ENCODE data around the gene AKR1A1.

Gene AKR1A1

DNA sequence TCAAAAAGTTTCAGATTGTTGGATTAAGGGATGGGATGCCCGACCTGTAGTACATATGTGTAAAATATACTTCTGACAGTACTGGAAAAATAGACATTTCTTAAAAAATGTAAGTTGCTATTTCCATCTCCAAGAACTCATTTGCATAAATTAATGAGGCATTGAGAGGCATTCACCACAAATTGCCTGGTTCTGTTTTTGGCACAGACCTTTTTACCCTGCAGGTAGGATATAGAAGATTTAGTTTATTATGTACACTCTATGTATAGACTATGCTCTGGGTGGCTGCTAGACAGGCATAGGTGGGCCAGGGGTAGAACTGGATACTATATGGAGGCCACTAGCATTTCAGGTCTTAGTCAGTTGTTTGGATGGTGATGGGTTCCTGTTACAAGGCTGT is 65.3 kb downstream of the AKR1A1 start:
- DNase-seq (ENCODE audit: low read depth, low spot score): no peak

DNA sequence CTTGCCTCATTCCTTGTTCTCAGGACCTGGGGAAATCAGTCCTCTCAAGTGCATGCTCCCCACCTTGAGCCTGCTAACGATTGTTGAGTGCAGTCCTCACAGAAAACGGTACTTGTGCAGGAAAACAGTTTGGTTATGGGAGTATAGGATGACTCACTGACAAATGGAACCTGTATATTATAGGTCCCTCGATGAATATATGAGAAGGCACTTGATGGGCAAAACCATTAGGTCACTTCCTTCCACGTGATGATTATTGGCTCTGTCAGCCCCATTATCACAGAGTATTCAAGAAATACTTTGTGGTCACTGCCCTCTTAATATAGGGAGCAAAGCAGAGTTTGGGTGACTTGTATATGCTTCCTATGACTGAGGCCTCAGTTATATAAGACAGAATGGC is 67.0 kb downstream of the AKR1A1 start:
- DNase-seq (ENCODE audit: low read depth, low spot score): no peak

DNA sequence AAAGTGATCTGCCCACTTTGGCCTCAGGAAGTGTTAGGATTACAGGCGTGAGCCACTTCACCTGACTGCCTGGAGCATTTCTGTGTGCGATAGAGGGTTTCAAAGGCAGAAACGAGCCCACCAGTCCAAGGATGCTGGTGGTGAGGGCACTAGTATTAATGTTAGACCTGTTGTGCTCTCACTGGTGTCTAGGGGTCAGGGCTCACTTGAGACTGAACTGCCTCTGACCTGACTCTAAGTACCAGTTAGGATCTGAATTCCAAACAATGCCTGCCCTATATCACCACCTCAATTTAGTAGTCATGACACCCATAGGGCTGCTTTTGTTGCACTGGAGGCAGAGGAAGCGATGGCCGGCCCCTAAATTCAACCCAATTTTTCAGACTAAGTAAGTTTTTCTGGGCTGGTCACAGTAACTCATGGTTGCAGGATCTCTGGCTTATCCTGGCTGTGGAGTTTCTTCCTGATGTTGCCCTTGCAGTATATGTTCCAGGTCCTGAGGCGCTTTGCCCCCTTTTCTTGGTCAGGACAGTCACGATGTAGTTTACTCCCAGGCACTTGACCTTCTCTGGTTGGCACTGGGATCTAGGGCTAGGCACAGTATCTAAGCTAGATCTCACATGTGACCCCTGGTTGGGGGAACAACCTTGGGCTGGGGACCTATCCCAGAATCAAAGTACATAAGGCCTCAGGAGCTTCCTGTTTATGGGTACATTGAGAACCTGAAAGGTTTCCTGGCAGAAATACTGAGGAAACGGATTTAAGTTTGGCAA is 68.7 kb downstream of the AKR1A1 start:
- DNase-seq (ENCODE audit: low read depth, low spot score): no peak
